Esophagus muscularis mucosa (tissue), 3 donors: Measurements from ENCODE around the gene ZNF469.

Experiments
- POLR2A ChIP-seq: fragments of 450-650 bp; IDR thresholded peaks from one replicate; pipeline ENCODE4 v1.6.1; 2017; ENCODE audit warnings: antibody characterized with exemption, moderate library complexity, mild to moderate bottlenecking, low read depth
- POLR2AphosphoS5 ChIP-seq, 2 donors: sonication (generic); formaldehyde crosslinking; IDR thresholded peaks; one replicate each; pipeline ENCODE4 v1.6.1; 2017; ENCODE audit warnings: antibody characterized with exemption in 2 of 2
- TF ChIP-seq, protein P1 (sequence below), 3 experiments: fragments of 200-600 bp in 2 of 3; fragments of 450-650 bp in 1 of 3; sonication (generic) in 2 of 3; IDR thresholded peaks; one replicate each; pipeline ENCODE4 v1.5.1; 2017 to 2019; ENCODE audit warnings: antibody characterized with exemption in 3 of 3, mild to moderate bottlenecking in 2 of 3, moderate library complexity in 1 of 3

DNA sequence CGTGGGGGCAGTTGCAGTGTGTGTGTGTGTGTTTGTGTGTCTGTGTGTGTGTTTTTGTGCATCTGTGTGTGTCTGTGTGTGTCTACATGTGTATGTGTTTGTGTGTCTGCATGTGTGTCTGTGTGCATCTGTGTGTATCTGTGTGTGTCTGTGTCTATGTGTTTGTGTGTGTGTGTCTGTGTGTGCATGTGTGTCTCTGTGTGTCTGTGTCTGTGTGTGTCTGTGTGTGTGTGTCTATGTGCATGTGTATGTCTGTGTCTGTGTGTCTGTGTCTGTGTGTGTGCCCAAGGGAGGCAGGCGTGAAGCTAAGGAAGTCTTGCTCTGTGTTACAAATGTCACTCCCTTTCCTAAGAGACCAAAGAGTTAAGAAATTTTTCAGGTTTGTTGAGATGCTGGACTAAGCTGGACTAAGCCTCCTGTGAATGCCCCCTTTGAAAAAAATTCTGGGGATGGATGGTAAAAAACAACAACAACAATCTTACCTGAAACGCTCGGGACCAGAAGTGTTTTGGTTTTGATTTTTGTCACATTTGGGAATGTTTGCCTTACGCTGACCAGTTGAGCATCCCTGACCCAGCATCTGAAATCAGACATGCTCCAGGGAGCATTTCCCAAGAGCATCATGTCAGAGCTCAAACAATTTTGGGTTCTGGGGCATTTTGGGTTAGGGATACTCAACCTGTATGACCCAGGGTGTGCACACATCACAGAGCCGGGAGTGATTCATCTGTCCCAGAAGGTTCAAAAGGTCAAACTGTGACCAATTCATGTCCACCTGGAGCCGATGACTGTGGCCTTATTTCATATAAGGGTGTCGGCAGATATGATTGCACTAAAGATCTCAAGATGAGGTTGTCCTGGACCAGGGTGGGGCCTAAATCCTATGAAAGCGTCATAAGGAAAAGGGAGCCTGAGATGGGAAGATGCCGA, 48.6 kb upstream of the ZNF469 start:
- TF ChIP-seq, protein P1, sequence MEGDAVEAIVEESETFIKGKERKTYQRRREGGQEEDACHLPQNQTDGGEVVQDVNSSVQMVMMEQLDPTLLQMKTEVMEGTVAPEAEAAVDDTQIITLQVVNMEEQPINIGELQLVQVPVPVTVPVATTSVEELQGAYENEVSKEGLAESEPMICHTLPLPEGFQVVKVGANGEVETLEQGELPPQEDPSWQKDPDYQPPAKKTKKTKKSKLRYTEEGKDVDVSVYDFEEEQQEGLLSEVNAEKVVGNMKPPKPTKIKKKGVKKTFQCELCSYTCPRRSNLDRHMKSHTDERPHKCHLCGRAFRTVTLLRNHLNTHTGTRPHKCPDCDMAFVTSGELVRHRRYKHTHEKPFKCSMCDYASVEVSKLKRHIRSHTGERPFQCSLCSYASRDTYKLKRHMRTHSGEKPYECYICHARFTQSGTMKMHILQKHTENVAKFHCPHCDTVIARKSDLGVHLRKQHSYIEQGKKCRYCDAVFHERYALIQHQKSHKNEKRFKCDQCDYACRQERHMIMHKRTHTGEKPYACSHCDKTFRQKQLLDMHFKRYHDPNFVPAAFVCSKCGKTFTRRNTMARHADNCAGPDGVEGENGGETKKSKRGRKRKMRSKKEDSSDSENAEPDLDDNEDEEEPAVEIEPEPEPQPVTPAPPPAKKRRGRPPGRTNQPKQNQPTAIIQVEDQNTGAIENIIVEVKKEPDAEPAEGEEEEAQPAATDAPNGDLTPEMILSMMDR (IDR thresholded peaks at IDR 0.05) = no peak
- TF ChIP-seq POLR2AphosphoS5 (IDR thresholded peaks at IDR 0.05) = no peak
- TF ChIP-seq POLR2A = no peak
